ENCODE measurements around the gene HDAC4.

HDAC4 gene

DNA sequence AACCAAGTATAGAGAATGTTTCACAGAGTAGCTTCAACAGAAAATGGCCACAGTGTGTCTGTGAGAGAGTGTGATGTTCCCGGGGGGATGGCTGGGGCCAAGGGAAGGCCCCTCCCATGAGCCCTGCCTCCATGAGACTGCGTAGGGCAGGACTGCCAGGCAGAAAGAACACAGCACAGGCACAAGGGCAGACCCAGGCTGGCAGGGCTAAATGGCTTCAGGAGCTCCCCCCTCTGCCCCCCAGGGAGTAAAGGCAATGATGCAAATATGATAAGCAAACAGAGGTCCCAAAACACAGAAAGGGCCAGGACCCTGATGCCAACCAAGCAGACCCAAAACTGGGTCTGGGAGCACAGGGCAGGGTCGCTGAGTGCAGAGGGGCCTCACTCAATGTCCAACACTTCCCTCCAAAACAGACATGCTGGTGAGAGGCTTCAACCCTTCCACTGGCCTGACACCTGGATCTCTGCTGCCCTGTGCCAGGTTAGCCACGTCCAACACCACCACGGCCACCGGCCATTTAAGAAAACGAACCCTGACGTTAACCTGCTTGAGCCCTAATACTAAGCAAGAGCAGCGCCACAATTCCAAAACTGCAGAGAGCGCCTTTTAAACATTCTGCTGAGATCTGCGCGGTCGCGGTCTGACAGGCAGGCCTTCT lies 90.3 kb downstream of the HDAC4 start:
- no peak for DNase-seq (ENCODE audit: low read depth in 1 of 2, low spot score in 1 of 2)
- TF ChIP-seq JUND (IDR thresholded peaks at IDR 0.05; ENCODE audit: low read depth), result no peak
- in situ Hi-C loops (cut with HindIII; ENCODE audit: low pct_unique_long_range_greater_than_20kb, low sequenced_read_pairs), result no loop called here

- DNase-seq (ENCODE audit: low read depth in 1 of 2, low spot score in 1 of 2), result no peak
- no peak for TF ChIP-seq JUND (IDR thresholded peaks at IDR 0.05; ENCODE audit: low read depth)
- in situ Hi-C loops (cut with HindIII; ENCODE audit: low pct_unique_long_range_greater_than_20kb, low sequenced_read_pairs), result no loop called here
These were observed 91.2 kb downstream of the HDAC4 start for GRCh38 chr2:239309398-239310245.

GRCh38 chr2:239308661-239309397 lies 92.0 kb downstream of the HDAC4 start:
- no peak for DNase-seq (ENCODE audit: low read depth in 1 of 2, low spot score in 1 of 2)
- TF ChIP-seq JUND (IDR thresholded peaks at IDR 0.05; ENCODE audit: low read depth), result no peak
- in situ Hi-C loops (cut with HindIII; ENCODE audit: low pct_unique_long_range_greater_than_20kb, low sequenced_read_pairs), result no loop called here

DNA sequence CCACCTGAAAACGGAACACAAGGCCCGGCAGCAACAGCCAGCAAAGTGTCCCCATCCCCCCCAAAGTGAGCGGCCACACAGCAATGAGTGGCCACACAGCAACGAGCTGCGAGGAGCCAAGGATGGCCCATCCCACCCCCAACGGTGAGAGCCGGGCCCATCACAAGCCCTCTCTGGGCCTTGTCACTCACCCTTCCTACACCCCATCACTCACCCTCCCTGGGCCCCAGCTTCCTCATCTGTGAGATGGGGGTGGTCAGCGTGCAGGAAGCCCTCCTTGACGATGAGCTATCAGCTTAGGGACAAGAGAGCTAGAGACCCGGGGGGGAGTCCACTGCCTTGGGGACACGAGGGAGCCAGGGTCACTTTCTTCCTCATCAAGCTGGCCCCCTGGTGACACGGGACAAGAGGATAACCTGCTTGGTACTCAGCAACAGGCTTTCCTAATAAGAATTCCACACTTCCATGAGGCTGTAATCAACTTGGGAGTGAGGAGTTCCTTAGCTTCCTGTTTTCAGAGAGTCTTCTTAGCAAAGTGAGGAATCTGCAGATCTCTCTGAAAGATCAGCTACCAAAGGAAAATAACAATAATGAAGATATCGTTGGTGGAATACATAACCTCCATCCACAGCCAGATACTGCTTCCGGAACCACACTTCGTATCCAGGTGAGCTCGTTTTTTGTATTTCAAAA lies 92.8 kb downstream of the HDAC4 start:
- no peak for DNase-seq (ENCODE audit: low read depth in 1 of 2, low spot score in 1 of 2)
- no peak for TF ChIP-seq JUND (IDR thresholded peaks at IDR 0.05; ENCODE audit: low read depth)
- in situ Hi-C loops (cut with HindIII; ENCODE audit: low pct_unique_long_range_greater_than_20kb, low sequenced_read_pairs), result no loop called here

- no peak for DNase-seq (ENCODE audit: low read depth in 1 of 2, low spot score in 1 of 2)
- no peak for TF ChIP-seq JUND (IDR thresholded peaks at IDR 0.05; ENCODE audit: low read depth)
- in situ Hi-C loops (cut with HindIII; ENCODE audit: low pct_unique_long_range_greater_than_20kb, low sequenced_read_pairs), result no loop called here
These were observed 93.6 kb downstream of the HDAC4 start for GRCh38 chr2:239307221-239307569.

DNA sequence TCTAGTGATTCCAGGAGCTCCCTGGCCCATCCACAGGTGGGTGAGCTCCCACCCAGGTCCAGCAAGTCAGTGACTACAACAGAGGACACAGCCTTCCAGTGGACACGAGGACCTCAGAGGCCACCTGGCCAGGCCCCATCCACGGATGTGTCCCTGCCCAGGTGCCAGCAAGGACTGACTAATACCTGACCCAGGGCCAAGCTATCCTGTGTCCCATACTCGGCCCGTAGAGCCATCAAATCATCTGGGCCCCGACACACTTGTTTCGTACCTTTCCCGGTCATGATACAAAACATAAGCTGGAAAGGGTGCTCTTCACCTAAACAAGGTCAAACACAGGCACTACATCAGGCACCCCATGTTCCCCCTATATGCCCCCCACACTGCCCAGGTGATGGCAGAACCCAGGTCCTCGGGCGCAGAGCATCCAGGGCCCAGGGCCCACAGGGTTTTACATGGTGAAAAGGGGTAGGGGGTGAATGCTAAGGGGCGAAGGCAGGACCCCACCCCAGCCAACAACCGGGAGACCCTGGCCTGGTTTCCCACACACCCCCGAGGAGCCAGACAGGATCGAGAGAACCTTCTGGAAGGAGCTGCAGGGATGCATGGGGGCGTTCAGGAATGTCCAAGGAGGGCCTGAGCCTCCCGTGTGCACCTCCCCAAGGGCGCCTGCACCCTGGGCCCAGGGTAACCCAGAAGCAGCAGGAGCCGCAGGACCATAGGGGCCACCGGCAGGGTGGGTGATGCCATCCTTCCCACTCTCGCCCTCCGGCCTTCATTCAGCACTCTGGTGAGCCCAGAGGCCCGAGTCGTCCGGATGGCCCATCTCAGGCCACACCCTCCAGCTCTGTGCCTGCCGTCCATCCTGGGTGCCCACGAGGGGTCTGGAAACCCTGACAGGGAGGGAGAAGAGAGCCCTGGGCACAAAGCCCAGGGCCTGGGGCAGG lies 94.3 kb downstream of the HDAC4 start:
- no peak for DNase-seq (ENCODE audit: low read depth in 1 of 2, low spot score in 1 of 2)
- in situ Hi-C loops (cut with HindIII; ENCODE audit: low pct_unique_long_range_greater_than_20kb, low sequenced_read_pairs), result no loop called here
- no peak for TF ChIP-seq JUND (IDR thresholded peaks at IDR 0.05; ENCODE audit: low read depth)

DNA sequence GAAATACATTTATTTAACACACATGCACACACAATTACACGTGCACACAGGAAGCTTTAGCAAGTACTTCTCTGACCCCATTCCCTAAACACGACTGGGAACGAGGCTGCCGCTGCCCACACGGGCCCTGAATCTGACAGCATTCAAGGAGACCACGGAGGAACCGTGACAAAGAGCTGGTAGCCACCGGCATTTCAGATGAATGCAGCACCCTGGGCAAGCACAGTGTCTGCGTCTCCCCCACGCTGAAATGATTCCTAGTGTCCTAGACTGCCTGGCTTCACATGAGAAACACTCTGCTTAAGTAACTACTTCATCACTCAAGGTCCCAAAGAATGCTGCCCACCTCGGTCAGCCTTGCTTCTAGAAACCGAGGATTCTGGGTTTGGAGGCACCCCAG lies 95.0 kb downstream of the HDAC4 start:
- no peak for DNase-seq (ENCODE audit: low read depth in 1 of 2, low spot score in 1 of 2)
- no peak for TF ChIP-seq JUND (IDR thresholded peaks at IDR 0.05; ENCODE audit: low read depth)
- in situ Hi-C loops (cut with HindIII; ENCODE audit: low pct_unique_long_range_greater_than_20kb, low sequenced_read_pairs), result no loop called here

DNA sequence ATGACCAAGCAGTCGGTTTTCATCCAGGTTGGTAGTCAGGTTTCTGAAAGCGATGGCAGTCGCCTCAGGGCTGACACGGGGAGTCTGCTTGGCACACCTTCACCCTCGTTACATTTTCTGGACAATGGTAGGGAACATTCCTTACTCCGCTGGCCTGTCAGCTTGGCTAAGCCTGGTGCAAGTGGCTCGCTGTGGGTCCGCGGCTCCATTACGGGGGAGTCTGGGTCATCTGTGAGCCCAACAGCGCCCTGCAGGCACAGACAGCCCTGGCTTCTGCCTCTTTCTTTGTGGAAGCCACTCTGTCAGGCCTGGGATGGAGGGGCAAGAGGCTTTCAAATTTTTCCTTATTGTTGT lies 95.6 kb downstream of the HDAC4 start:
- peak in 1 of 2 experiments; percentile 4 for DNase-seq (ENCODE audit: low read depth in 1 of 2, low spot score in 1 of 2)
- TF ChIP-seq JUND (IDR thresholded peaks at IDR 0.05; ENCODE audit: low read depth), result no peak
- in situ Hi-C loops (cut with HindIII; ENCODE audit: low pct_unique_long_range_greater_than_20kb, low sequenced_read_pairs), result no loop called here

GRCh38 chr2:239304533-239305221 lies 96.1 kb downstream of the HDAC4 start:
- TF ChIP-seq JUND (IDR thresholded peaks at IDR 0.05; ENCODE audit: low read depth), result no peak
- DNase-seq (ENCODE audit: low read depth in 1 of 2, low spot score in 1 of 2), result no peak

GRCh38 chr2:239303711-239304532 lies 96.9 kb downstream of the HDAC4 start:
- DNase-seq (ENCODE audit: low read depth in 1 of 2, low spot score in 1 of 2), result peak in 1 of 2 experiments; percentile 24
- in situ Hi-C loops (cut with HindIII; ENCODE audit: low pct_unique_long_range_greater_than_20kb, low sequenced_read_pairs), result no loop called here
- TF ChIP-seq JUND (IDR thresholded peaks at IDR 0.05; ENCODE audit: low read depth), result no peak

More at GRCh38 chr2:239304533-239305221, 96.1 kb downstream of the HDAC4 start:
- in situ Hi-C loops (cut with HindIII; ENCODE audit: low pct_unique_long_range_greater_than_20kb, low sequenced_read_pairs), result no loop called here
